ENCODE measurements around the gene AOC3. TPM values are rescaled to one million over a fixed set of nuclear protein-coding genes. Genes with fewer than 3 reads are reported as not detected.

AOC3 gene
- total RNA-seq, 4 donors from 2014 or later, result 4.7 to 11.2 (median 8.1) TPM

DNA sequence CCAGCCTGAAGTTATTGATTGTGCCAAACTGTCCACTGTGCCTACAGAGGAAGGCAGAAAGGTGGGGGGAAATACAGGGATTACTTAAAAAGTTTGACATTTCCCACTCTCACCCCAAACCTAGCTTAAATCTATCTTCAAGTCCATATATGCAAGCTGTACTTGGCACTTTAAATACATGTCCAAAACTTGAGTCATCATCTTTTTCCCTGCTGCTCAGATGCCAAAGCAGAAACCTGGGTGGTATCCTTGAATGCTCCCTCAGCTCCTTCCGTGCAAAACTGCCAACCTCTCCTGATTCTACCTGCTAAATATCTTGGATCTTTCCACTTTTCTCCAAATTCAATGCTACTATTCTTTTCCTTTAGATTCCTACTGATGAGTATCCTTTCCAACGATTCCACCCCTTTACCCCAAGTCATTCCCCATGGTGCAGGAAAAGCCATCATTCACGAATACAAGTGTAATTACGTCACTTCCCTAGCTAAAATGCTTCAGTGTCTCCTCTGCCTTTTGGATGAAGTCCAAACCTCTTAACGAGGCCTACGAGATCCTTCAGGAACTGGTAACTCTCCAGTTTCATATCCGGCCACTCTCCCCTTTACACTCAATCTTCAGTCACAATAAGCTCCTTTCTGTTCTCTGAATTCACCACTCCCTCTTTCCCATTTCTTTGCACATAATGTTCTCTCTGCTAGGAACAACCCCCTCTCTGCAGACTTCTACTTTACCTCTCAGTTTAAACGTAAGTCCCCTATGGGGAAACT is 36.2 kb upstream of the AOC3 start:
- intact Hi-C loops (cut with DNase I; ENCODE audit: low total_unique reads), result loop anchor here (5.0 kb wide), 1 partner anchor 818 kb away; no protein-coding TSS in a partner anchor
- H3K4me3 ChIP-seq (ENCODE audit: low read depth, poor library complexity, severe bottlenecking), result no peak overlapping the region
- TF ChIP-seq, protein P1, sequence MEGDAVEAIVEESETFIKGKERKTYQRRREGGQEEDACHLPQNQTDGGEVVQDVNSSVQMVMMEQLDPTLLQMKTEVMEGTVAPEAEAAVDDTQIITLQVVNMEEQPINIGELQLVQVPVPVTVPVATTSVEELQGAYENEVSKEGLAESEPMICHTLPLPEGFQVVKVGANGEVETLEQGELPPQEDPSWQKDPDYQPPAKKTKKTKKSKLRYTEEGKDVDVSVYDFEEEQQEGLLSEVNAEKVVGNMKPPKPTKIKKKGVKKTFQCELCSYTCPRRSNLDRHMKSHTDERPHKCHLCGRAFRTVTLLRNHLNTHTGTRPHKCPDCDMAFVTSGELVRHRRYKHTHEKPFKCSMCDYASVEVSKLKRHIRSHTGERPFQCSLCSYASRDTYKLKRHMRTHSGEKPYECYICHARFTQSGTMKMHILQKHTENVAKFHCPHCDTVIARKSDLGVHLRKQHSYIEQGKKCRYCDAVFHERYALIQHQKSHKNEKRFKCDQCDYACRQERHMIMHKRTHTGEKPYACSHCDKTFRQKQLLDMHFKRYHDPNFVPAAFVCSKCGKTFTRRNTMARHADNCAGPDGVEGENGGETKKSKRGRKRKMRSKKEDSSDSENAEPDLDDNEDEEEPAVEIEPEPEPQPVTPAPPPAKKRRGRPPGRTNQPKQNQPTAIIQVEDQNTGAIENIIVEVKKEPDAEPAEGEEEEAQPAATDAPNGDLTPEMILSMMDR (IDR thresholded peaks at IDR 0.05), result no peak
- no peak for TF ChIP-seq POLR2A (IDR thresholded peaks at IDR 0.05)
- no peak for DNase-seq (ENCODE audit: low spot score in 2 of 2)
- WGBS, 2 donors, result 56 to 63% methylated on average over 8 of the region's 8 CpGs

DNA sequence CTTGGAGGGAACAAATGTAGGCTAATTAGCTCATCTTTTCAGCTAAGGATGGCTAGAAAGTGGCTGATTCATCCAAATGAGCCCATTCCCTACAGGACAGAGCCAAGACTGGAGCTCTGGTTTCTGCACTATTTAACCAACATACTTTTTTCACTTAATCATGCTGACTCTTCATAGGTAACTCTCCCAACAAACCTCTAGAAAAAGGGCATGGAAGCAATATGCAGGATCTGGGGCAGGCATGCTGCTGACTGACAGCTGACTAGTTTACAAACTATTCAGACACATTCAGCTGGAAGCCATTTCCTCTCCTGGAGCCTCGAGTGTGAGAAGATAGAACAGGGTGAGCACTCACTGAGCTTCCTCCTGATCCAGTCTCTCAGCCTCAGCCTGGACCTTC is 33.1 kb upstream of the AOC3 start:
- intact Hi-C loops (cut with DNase I; ENCODE audit: low total_unique reads), result loop anchor here (5.0 kb wide), 1 partner anchor 821 kb away; no protein-coding TSS in a partner anchor
- TF ChIP-seq POLR2A (IDR thresholded peaks at IDR 0.05), result no peak
- TF ChIP-seq, protein P1 (IDR thresholded peaks at IDR 0.05), result no peak
- DNase-seq (ENCODE audit: low spot score in 2 of 2), result no peak
- WGBS, 2 donors, result 60 to 72% methylated on average over 1 of the region's 1 CpG
- H3K4me3 ChIP-seq (ENCODE audit: low read depth, poor library complexity, severe bottlenecking), result no peak overlapping the region

GRCh38 chr17:42818379-42818778 is 32.6 kb upstream of the AOC3 start:
- H3K4me3 ChIP-seq (ENCODE audit: low read depth, poor library complexity, severe bottlenecking), result no peak overlapping the region
- DNase-seq (ENCODE audit: low spot score in 2 of 2), result no peak
- WGBS, 2 donors, result 80 to 86% methylated on average over 5 of the region's 5 CpGs
- intact Hi-C loops (cut with DNase I; ENCODE audit: low total_unique reads), result loop anchor here (5.0 kb wide), 1 partner anchor 821 kb away; no protein-coding TSS in a partner anchor
- TF ChIP-seq, protein P1 (IDR thresholded peaks at IDR 0.05), result no peak
- no peak for TF ChIP-seq POLR2A (IDR thresholded peaks at IDR 0.05)

GRCh38 chr17:42819939-42820535 is 31.0 kb upstream of the AOC3 start:
- DNase-seq (ENCODE audit: low spot score in 2 of 2), result no peak
- no peak for TF ChIP-seq POLR2A (IDR thresholded peaks at IDR 0.05)
- TF ChIP-seq, protein P1 (IDR thresholded peaks at IDR 0.05), result no peak
- H3K4me3 ChIP-seq (ENCODE audit: low read depth, poor library complexity, severe bottlenecking), result no peak overlapping the region
- intact Hi-C loops (cut with DNase I; ENCODE audit: low total_unique reads), result loop anchor here (5.0 to 10.0 kb wide), 2 partner anchors 95 to 823 kb away; no protein-coding TSS in a partner anchor
- WGBS, 2 donors, result 19 to 24% methylated on average over 2 of the region's 2 CpGs

- intact Hi-C loops (cut with DNase I; ENCODE audit: low total_unique reads), result loop anchor here (10.0 kb wide), 1 partner anchor 96 kb away; no protein-coding TSS in a partner anchor
- no peak for DNase-seq (ENCODE audit: low spot score in 2 of 2)
- no peak overlapping the region for H3K4me3 ChIP-seq (ENCODE audit: low read depth, poor library complexity, severe bottlenecking)
- TF ChIP-seq, protein P1 (IDR thresholded peaks at IDR 0.05), result no peak
- TF ChIP-seq POLR2A (IDR thresholded peaks at IDR 0.05), result no peak
- WGBS, 2 donors, result 90 to 95% methylated on average over 7 of the region's 7 CpGs
Observed at GRCh38 chr17:42821176-42821575, 29.8 kb upstream of the AOC3 start.
